ENCODE results near the gene CCDC188.
A peak's percentile ranks its signal among the peaks of the same experiment; 100 is the strongest.

CCDC188 gene

DNA sequence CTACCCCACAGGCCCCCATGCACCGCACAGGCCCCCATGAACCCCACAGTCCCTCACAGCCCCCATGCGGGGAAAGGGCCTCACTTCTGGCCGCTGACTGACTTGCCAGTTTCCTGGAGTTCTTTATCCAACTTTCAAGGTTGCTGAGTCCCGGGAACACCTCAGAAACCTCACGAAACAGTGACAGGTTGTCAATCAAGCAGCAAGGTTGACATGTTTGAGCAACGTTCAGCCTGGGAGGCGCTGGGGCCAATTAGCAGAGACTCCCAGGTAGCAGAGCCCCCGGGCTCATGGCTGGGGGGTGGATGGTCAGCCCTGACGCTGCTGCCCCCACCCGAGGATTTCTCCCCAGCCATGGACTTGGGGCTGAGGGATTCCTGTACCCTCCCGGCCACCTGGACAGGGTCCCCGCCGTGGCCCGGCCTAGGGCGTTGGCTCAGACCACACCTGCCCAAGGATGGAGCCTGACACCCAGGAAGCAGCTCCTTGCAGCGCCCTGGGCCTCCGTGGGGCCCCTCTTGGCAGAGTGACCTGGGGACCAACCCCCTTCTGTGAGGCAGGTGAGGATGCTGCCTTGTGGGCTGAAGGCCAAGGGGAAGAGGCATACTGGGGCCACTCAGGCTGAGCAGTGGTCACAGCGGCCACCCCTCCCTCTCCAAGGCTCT lies 33.8 kb upstream of the CCDC188 start:
- no peak for DNase-seq

DNA sequence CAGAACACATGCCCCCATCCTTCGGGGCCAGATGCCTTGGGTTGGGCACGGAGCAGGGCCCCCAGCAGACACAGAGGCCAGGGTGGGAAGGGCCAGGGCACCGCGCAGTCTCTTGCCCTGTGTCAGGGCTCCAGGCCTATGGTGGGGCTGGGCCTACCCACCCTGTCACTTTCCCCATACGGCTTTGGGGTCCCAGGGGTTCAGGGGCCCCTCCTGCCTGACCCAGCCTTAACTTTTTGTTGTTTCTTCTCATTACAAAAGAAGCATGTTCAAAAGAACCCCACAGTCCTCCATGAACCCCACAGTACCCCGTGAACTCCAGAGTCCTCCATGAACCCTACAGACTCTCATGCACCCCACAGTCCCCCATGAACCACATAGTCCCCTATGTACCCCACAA lies 33.0 kb upstream of the CCDC188 start:
- DNase-seq = no peak

GRCh38 chr22:20183101-20183500 lies 32.2 kb upstream of the CCDC188 start:
- no peak for DNase-seq

- no peak for DNase-seq
Measured at GRCh38 chr22:20182365-20182764, 31.5 kb upstream of the CCDC188 start.

- DNase-seq = no peak
Measured at GRCh38 chr22:20181884-20182236, 31.0 kb upstream of the CCDC188 start.

- DNase-seq = no peak
Measured at GRCh38 chr22:20181194-20181883, 30.5 kb upstream of the CCDC188 start.

GRCh38 chr22:20180640-20181039 lies 29.8 kb upstream of the CCDC188 start:
- no peak for DNase-seq

GRCh38 chr22:20180245-20180630 lies 29.4 kb upstream of the CCDC188 start:
- DNase-seq = no peak

GRCh38 chr22:20179455-20180244 lies 28.8 kb upstream of the CCDC188 start:
- no peak for DNase-seq

DNA sequence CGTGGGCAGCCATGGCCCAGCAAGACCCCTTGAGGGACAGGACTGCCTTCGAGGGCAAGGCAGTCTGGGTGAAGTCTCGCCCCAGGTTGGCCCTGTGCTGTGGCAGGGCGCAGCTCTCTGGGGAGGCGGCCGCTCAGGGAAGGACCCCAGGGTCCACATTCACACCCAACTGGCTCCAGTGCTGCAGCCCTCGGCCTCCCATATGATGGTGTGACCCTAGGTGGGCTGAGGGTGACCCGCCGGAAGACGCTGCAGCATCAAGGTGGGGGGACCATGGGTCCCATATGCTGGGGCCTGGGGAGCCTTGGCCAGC lies 28.0 kb upstream of the CCDC188 start:
- no peak for DNase-seq

DNA sequence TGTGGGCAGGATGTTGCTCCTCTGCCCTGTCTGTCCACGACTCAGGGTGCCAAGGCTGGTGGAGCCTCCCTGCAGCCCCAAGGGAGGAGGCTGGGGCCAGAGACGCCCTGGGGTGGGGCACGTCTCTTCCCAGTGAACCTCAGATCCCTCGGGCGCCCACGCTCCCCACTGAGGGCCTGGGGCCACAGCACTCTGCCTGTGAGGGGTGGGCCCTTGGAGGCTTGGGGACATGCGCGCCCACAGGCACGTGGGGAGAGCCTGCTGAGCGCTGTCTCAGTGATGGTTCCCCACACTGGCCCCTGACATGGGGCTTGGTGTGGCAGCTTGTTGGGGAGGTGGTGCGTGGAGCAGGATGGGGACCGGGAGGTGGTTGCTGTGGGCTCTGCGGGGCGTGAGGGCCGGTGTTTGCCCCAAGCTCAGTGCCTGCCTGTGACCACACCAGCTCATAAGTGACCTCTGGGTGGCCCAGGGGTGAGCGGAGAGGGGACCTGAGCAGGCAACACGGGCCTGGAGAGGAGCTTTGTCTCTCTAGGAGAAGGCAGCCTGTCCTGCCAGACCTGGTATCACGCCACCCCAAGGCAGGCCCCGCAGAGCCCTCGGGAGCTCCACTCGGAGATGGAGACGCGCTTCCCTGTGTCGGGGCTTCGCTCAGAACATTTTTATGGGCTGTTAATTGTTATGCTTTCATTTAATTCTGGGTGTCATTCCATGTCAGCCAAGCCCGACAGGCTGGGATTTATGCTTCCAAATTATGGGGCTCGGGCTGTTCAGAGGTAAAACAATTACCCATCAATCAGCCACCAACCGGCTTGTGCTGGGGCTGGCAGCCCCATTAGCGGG lies 27.4 kb upstream of the CCDC188 start:
- no peak for DNase-seq

DNA sequence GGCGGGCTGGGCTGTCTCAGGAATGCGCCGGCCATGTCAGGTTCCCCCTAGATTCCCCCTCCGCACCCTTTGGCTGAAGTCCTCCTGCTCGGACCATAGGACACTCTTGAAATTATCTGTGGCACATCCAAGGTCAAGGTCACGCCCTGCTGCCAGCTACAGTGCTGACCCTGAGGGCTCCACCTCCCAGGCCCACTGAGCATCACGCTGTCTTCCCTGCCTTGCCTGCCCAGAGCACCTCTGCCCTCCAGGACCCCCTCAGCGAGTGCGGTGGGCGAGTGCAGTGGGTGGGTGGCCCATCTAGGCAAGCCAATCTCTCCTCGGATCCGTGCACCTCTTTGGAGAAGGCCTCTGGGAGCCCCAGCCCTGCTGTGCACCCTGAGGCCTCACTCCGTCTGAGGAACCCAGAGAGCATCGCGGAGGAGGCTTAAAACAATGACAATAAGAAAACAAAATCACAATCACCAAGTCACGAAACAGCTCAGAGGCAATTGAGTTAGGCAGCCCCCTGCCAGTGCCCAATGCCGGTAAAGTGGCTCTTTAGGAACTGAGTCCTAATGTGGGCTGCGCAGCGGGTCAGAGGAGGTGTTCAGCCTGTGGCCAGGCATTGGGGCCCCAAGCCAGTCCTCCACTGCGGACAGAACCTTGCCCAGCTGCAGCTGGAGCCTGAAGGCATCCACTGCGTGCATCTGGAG lies 26.5 kb upstream of the CCDC188 start:
- no peak for DNase-seq

DNA sequence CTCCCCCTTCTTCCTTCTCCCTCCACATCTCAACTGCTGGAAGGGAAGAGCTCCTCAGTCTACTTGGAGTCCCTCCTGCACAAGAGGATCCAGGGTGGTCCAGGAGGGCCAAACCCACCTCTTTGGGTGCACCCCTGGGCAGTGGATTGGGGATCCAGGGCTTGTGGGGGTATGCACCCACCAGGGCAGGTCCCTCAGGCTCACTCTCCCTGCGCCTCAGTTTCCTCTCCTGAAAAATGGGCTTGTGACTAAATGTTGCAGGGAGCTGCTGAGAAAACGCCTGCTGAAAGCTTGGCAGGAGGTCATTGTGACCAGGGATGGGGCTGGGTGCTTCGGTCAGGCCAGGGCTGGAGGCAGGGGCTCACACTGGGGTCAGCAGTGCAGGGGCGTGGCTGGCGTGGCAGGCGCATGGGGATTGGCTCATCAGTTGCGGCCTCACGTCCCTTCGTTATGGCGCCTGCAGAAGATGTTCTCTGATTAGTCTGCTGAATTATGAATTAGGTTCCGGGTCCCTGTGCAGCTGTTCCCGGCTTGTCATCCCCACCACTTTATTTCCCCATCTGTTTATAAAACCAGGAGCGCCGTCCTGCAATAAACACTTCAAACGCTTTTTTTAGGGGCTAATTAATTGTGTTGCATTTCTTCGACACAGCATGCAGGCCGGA lies 25.7 kb upstream of the CCDC188 start:
- no peak for DNase-seq

GRCh38 chr22:20175597-20175900 lies 24.7 kb upstream of the CCDC188 start:
- peak in 1 of 2 donors; percentile 5 for DNase-seq

DNA sequence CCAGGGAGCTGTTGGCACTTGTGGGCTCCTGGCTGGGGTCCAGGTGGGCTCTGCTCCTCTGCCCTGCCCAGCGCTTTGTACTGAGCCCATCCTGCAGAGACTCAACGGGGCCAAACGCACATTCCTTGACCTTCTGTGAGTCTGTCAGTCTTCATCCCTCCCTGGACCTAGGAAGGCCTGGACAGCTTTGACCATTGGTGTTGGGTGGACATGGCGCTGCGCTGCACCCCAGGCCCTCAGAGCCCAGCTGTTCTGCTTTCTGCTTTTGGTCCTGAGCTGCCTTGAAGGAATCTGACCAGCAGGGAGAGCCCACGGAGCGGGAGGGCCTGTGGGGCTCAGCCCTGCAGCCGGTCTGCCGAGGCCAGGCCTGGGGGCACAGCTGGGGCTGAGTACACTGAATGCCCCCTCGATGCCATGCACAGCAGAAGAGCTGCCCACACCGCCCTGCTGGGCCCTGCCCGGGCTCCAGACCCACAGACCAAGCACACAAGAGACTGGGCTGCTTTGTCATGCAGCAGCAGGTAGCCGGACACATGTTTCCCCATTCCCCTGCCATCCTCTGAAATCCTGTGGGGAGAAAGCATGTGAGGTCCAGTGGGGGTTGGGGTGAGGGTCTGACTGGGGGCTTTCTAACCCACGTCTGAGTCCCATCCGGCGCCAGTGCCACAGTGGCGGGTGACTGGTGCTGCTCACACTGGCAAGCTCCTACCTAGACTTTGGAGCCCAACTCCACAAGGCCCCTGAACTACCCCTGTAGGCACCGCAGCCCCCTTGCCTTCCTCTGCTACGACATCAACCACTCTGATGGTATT lies 24.1 kb upstream of the CCDC188 start:
- no peak for DNase-seq

DNA sequence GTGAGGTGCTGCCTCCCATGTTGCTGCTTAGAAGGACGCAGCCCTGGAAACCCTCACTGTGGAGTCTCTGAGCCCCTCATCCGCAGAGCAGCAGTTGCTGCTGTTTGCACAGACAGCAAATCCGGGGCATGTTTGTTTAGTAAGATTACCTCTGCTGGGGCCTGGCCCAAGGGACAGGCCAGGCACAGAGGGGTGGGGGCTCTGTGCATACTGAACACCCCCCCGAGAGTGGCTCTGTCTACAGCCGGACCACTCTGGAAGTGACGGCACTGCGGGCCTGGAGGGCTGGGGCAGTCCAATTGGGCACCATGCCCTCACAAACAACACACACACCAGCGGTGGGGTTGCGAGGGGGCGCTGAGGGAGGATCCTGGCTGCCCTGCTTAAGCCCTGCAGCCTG lies 22.9 kb upstream of the CCDC188 start:
- no peak for DNase-seq

- no peak for DNase-seq
Measured at GRCh38 chr22:20173246-20173645, 22.4 kb upstream of the CCDC188 start.

GRCh38 chr22:20172141-20172613 lies 21.3 kb upstream of the CCDC188 start:
- DNase-seq = no peak

DNA sequence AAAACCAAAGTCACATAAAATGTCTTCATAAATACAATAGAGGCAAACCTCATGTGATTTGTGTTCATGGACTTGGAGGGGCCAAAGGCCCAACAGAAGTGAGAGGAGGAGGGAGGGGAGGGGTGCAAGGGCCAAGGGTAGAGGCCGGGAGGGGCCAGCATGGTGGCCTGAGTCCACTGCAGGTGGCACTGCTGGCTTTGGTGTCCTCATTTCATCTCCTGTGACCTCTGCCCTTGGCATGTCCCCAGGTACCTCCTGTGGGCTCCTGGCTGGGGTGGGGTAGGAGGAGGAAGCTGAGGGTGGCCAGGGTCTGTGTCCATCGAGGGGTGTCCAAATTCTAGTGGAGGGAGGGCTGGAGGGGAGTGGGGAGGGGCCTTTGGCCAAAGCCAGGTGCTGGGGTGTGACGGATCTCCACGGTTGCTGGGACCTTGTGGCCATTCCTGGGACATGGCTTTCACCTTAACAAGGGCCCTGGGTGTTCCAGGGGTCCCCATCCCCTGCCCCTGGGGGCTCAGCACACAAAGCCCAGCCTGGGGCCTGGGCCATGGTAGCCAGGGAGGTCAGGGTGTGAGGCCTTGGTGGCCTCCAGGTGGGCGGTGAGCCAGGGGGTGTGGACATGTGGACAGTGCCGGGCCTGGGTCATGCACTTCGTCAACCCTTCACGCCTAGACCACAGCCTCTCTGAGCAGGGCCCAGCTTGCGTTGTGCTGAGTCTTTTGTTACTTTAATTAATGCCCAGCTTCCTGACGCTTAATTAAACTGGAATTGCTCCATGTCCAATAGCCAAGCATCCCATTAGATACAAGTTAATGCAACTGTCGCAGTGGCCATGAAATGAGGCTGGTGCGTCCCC lies 20.7 kb upstream of the CCDC188 start:
- no peak for DNase-seq

- DNase-seq = no peak
Measured at GRCh38 chr22:20170170-20170569, 19.3 kb upstream of the CCDC188 start.

All from CD4-positive, alpha-beta T cell treated with Interleukin-4 for 1 hour (primary cell).